ENCODE results near the gene DENND1A. TPM values are rescaled to one million over a fixed set of nuclear protein-coding genes. Genes with fewer than 3 reads are reported as not detected.

The DENND1A gene
- total RNA-seq, 1 donor from 2014 or later = 13.6 TPM

DNA sequence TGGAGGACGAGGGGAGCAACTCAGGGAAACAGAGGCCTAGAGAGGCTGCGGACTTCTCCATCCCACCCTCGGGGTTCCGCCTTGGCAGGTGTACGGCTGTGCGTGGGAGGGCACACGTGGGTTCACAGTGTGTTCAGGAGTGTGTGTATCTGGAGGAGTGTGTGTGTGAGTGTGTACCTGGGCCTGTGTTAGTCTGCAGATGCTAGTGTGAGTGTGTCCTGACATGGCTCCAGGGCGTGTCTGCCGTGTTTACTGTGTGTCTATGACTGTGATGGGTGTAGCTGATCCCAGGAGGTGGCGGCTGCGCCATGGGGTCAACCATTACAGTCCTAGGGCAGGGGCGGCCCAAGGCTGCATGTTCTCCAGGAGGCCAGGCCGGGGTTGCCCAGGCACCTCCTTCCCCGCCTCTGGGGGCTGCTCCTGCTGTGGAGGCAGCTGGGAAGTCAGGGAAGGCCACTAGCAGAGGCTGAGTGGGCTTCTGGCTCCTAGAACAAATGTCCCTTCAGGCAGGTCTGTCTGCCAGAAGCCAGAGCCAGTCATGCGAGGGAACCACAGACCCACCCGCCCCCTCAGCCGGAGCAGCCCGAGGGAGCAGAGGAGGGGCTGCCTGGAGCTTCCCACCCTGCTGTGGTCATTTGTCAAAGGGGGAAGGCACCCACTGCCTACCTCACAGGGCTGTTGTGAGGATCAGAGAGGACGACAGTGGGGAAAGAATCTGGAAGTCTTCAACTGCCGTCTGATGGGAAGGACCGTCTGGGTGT, 552.5 kb downstream of the DENND1A start:
- no peak for ATAC-seq
- intact Hi-C loops (cut with DNase I) = no loop called here
- no peak for DNase-seq (ENCODE audit: missing footprints)

DNA sequence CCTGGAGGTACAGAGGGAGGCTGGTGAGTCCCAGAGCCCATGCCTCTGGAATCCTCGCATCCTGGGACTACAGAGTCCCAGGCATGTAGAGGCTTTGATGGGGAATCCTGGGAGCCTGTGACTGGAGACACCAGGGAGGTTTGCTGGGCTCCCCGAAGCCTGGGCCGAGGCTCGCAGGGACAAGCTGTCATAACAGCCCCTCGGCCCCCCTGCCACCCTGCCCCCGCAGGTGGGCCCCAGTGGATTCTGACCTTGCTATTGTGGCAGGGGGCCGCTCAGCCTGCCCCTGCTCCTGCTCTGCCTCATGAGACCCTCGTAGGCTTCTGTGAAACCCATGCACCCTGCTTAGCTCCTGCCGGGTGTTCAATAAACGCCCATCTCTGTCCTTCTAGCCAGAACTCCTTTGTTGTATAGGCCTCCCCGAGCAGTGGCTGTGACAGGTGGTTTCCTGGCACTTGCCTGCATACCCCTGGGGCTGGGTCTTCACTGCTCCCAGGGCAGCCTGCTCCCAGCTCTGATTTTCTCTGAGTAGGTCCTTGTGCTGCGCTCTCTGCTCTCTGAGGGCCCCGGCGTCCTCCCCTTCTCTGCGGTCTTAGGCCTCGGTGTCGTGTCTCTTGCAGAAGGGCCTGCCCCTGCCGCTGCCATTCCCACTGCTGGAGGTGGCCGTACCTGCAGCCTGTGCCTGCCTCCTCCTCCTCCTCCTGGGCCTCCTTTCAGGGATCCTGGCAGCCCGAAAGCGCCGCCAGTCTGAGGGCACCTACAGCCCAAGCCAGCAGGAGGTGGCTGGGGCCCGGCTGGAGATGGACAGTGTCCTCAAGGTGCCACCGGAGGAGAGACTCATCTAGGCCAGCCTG, 553.5 kb downstream of the DENND1A start:
- ATAC-seq (no peak), DNase-seq (ENCODE audit: missing footprints) (no peak)
- intact Hi-C loops (cut with DNase I) = no loop called here

- ATAC-seq = peak; percentile 33
- no peak for DNase-seq (ENCODE audit: missing footprints)
- intact Hi-C loops (cut with DNase I) = no loop called here
These were observed 554.3 kb downstream of the DENND1A start for GRCh38 chr9:123375469-123376132.

DNA sequence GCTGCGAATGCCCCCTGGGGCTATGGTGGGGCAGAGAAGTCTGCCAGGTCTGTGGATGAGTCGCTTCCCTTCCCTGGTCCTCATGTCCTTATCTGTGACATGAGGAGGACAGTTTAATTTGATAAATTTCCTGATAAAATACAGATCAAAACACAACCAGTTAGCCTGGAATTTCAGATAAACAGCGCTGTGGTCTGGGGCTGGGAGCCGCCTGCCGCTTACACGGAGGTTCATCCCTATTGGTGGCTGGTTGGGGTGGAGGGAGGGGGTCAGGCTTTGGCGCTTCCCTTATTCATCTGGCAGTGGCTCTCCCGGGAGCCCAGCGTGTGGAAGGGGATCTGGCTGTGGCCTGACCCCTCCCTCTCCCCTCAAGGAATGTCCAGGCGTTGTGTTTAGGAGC, 556.0 kb downstream of the DENND1A start:
- DNase-seq (ENCODE audit: missing footprints) (no peak), ATAC-seq (no peak)
- intact Hi-C loops (cut with DNase I) = no loop called here

DNA sequence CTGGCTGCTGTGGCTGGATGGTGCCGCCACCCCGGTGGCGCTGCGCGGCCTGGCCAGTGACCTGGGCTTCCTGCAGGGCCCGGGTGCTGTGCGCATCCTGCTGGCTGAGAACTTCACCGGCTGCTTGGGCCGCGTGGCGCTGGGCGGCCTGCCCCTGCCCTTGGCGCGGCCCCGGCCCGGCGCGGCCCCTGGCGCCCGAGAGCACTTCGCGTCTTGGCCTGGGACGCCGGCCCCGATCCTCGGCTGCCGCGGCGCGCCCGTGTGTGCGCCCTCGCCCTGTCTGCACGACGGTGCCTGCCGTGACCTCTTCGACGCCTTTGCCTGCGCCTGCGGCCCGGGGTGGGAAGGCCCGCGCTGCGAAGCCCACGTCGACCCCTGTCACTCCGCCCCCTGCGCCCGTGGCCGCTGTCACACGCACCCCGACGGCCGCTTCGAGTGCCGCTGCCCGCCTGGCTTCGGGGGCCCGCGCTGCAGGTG, 556.4 kb downstream of the DENND1A start:
- DNase-seq (ENCODE audit: missing footprints) (no peak), ATAC-seq (no peak)
- intact Hi-C loops (cut with DNase I) = no loop called here

DNA sequence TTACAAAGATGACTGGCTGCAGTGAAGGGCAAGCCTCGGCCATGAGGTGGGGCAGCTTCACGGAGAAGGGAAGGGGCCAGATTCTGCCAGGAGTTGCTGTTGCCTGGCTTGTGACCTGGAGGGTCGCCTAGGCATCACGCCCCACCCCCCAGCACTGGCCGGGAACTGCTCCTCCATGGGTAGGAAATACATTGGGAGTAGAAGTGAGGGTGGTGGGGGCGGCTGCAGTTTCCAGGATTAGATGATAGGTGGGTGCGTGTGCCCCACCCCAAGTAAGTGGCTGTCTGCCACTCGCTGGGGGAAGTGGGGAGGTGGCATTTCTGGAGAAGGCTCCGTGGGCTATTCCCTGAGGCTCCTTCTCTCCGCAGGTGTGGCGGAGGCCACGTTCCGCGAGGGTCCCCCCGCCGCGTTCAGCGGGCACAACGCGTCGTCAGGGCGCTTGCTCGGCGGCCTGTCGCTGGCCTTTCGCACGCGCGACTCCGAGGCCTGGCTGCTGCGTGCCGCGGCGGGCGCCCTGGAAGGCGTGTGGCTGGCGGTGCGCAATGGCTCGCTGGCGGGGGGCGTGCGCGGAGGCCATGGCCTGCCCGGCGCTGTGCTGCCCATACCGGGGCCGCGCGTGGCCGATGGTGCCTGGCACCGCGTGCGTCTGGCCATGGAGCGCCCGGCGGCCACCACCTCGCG, 557.0 kb downstream of the DENND1A start:
- intact Hi-C loops (cut with DNase I) = no loop called here
- DNase-seq (ENCODE audit: missing footprints) (no peak), ATAC-seq (no peak)

DNA sequence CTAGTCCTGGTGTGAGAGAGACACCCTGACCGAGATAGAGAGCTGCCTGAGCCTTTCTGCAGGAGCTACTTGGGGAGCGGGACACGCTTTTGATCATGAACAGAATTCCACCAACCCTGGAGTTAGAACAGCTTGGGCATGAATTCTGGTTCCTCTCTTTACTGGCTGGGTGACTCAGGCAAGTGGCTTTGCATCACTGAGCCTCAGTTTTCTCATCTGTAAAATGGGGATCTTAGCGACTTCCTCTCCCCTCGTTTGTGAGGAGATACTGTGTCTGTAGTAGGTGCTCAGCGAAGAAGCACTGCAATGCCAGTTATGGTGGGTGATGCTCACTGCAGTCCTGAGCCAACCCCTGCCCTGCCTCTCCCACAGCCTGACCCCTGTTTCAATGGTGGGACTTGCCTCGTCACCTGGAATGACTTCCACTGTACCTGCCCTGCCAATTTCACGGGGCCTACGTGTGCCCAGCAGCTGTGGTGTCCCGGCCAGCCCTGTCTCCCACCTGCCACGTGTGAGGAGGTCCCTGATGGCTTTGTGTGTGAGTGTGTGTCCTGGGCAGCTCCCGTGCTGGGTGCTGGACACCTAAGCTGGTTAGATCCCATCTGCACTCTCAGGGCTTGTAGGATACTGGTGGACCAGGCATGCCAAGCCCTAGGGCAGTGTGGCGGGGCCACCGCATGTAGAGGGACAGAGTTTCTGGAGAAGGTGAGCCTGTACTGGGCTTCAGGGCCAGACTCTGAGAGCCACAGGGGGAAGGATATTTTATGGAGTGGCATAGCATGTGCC, 557.9 kb downstream of the DENND1A start:
- intact Hi-C loops (cut with DNase I) = no loop called here
- DNase-seq (ENCODE audit: missing footprints) (no peak), ATAC-seq (no peak)

DNA sequence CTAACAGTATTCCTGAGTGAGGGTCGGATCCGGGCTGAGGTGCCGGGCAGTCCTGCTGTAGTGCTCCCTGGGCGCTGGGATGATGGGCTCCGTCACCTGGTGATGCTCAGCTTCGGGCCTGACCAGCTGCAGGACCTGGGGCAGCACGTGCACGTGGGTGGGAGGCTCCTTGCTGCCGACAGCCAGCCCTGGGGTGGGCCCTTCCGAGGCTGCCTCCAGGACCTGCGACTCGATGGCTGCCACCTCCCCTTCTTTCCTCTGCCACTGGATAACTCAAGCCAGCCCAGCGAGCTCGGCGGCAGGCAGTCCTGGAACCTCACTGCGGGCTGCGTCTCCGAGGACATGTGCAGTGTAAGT, 558.7 kb downstream of the DENND1A start:
- intact Hi-C loops (cut with DNase I) = no loop called here
- DNase-seq (ENCODE audit: missing footprints) (no peak), ATAC-seq (no peak)

DNA sequence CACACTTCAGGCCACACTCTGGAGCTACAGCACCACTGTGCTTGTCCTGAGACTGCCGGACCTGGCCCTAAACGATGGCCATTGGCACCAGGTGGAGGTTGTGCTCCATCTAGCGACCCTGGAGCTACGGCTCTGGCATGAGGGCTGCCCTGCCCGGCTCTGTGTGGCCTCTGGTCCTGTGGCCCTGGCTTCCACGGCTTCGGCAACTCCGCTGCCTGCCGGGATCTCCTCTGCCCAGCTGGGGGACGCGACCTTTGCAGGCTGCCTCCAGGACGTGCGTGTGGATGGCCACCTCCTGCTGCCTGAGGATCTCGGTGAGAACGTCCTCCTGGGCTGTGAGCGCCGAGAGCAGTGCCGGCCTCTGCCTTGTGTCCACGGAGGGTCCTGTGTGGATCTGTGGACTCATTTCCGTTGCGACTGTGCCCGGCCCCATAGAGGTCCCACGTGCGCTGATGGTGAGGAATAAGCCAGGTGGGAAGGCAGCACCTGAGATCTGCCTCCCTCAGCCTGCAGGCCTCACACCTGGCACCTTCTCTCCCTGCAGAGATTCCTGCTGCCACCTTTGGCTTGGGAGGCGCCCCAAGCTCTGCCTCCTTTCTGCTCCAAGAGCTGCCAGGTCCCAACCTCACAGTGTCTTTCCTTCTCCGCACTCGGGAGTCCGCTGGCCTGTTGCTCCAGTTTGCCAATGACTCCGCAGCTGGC, 559.2 kb downstream of the DENND1A start:
- ATAC-seq (no peak), DNase-seq (ENCODE audit: missing footprints) (no peak)
- intact Hi-C loops (cut with DNase I) = no loop called here

DNA sequence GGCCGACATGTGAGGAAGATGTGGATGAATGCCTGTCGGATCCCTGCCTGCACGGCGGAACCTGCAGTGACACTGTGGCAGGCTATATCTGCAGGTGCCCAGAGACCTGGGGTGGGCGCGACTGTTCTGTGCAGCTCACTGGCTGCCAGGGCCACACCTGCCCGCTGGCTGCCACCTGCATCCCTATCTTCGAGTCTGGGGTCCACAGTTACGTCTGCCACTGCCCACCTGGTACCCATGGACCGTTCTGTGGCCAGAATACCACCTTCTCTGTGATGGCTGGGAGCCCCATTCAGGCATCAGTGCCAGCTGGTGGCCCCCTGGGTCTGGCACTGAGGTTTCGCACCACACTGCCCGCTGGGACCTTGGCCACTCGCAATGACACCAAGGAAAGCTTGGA, 559.8 kb downstream of the DENND1A start:
- no peak for DNase-seq (ENCODE audit: missing footprints)
- intact Hi-C loops (cut with DNase I) = no loop called here
- no peak for ATAC-seq

DNA sequence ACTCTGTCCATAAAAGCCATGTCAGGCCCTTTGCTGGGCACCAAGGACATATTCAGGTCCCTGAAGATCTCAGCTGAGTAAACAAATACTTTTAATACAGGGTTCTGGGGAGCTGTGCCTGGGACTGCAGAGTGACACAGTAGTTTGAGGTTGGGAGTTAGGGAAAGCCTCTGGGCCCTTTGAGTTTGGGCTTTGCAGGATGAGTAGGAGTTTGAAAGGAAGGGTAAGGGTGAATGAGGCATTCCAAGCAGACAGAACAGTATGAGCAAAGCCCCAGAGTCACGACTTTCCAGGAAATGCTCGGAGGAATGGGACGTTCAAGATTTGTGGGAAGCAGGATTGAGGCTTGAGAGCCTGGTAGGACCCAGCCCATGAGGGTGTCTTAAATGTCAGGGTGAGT, 560.6 kb downstream of the DENND1A start:
- DNase-seq (ENCODE audit: missing footprints) (no peak), ATAC-seq (no peak)
- intact Hi-C loops (cut with DNase I) = no loop called here

- intact Hi-C loops (cut with DNase I) = no loop called here
- DNase-seq (ENCODE audit: missing footprints) (no peak), ATAC-seq (no peak)
These were observed 561.3 kb downstream of the DENND1A start for GRCh38 chr9:123368536-123369153.

DNA sequence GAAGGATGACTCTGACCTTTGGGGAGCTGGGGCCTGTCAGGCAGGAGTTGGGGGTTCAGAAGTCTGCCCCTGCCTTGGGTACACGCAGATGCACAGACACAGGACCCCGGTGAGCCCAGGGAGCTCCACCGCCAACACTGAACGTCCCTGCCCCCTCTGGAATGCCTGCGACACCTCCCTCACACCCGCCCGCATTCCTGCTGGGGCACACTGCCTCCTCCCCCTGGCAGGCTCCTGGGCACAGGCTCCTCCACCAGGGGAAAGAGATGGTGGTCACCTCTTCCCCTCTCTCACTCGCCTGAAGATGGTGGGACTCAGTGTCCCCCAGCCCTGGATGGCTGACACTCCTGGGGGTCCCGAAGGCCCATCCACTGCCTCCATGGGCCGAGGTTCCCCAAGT, 561.9 kb downstream of the DENND1A start:
- peak; percentile 32 for ATAC-seq
- intact Hi-C loops (cut with DNase I) = no loop called here
- DNase-seq (ENCODE audit: missing footprints) = no peak

- intact Hi-C loops (cut with DNase I) = no loop called here
- DNase-seq (ENCODE audit: missing footprints) (no peak), ATAC-seq (no peak)
These were observed 563.9 kb downstream of the DENND1A start for GRCh38 chr9:123365881-123366528.

GRCh38 chr9:123365287-123365880, 564.5 kb downstream of the DENND1A start:
- DNase-seq (ENCODE audit: missing footprints) = no peak
- no peak for ATAC-seq
- intact Hi-C loops (cut with DNase I) = no loop called here

GRCh38 chr9:123364241-123364824, 565.6 kb downstream of the DENND1A start:
- intact Hi-C loops (cut with DNase I) = no loop called here
- DNase-seq (ENCODE audit: missing footprints) (no peak), ATAC-seq (peak; percentile 24)
